ENCODE measurements around the gene HCN4.
A peak's percentile ranks its signal among the peaks of the same experiment; 100 is the strongest.
"Not testable (repeated sequence)": the region's sequence is repeated elsewhere in the genome, so short reads cannot be mapped to it uniquely, and the experiment has no call there.

The HCN4 gene

DNA sequence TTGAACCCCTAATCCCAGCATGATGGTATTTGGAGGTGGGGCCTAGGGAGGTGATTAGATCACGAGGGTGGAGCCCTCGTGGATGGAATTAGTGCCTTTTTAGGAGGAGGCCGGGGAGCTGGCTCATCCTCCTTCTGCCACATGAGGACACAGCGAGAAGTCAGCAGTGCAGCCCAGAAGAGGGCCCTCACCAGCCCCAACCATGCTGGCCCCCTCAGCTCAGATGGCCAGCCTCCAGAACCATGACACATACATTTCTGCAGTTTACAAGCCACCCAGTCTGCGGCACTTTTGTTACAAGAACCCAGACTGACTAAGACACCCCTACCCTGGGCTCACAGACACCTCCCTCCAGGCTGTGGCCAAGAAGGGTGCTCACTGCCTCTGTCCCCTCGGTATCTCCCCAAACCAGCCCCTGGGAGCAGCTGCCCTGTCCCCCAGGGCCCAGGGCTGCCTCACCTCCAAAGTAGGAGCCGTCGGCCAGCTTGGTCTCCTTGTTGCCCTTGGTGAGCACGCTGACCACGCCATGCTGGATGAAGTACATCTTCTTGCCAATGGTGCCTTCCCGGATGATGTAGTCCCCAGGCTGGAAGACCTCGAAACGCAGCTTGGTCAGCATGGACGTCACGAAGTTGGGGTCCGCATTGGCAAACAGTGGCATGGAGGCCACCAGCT is 44.1 kb downstream of the HCN4 start:
- DNase-seq (ENCODE audit: low spot score), result no peak

DNA sequence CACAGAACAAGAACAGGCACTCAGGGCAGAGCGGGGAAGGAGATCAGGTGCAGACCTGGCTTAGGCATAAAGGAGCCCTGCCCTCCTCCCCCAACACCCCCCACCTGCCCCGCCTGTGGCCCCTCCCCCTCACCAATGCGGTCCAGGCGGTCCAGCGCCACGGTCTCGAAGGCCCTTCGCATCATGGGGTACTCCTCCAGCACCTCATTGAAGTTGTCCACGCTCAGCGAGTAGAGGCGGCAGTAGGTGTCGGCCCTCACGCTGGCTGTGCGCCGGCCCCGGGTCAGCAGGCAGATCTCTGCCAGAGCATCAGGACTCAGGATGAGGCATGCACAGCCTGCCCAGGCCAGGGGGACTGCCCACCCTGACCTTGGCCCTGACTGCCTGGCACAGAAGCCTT is 44.8 kb downstream of the HCN4 start:
- no peak for DNase-seq (ENCODE audit: low spot score)

DNA sequence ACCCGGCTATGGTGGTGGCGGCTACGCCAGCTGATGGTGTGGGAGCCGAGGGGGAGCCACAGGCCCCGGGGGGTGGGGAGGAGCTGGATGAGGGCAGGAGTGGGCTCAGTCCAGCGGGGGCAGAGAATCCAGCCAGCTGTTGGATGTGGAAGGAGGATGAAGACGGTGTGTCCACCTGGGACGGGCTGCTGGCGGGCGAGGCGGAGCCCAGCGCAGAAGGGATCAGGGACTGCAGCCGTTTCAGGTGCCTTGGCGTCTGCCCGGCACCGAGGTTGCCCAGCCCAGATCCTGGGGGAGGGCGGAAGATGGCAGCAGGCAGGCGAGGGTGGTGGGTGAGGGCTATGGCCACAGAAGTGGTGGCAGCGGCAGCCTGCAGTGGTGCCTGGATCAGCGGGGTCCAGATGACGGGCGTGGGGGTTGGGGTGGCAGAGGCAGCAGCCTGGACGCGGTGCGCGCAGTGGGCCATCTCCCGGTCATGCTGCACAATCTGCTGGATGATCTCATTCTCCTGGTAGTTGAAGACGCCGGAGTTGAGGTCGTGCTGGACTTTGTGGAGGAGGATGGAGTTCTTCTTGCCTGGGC is 45.3 kb downstream of the HCN4 start:
- DNase-seq (ENCODE audit: low spot score), result no peak

DNA sequence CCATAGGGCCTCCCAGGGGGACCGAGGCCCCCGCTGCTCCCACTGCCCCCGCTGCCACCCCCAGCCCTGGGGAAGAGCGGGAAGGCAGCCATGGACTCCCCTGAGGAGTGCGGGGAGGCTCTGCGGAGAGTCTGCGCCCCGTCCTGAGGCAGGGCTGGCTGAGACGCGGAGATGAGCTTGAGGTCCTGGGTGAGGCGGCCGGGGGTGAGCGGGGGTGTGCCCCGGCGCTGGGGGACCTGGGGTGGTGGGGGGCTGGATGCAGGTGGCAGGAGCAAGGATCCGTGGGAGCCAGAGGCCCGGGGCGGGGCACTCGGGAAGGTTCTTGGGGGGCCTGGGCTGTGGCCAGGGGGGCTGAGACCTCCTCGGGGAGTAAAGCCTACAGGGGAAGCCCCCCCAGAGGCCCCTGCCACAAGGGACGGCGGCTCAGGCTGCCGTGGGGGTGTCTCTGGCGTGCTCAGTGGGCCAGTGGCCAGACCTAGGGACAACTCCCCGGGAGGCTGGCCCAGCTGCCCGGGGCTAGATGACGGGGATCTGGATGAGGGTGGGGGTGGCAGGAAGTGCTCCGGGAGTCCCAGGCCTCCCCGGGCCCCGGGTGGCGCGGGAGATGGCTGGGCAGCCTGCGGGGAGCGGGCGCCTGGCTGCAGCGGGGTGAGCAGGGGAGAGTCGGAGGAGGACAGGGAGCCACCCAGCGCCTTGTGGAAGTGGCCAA is 45.9 kb downstream of the HCN4 start:
- no peak for DNase-seq (ENCODE audit: low spot score)

DNA sequence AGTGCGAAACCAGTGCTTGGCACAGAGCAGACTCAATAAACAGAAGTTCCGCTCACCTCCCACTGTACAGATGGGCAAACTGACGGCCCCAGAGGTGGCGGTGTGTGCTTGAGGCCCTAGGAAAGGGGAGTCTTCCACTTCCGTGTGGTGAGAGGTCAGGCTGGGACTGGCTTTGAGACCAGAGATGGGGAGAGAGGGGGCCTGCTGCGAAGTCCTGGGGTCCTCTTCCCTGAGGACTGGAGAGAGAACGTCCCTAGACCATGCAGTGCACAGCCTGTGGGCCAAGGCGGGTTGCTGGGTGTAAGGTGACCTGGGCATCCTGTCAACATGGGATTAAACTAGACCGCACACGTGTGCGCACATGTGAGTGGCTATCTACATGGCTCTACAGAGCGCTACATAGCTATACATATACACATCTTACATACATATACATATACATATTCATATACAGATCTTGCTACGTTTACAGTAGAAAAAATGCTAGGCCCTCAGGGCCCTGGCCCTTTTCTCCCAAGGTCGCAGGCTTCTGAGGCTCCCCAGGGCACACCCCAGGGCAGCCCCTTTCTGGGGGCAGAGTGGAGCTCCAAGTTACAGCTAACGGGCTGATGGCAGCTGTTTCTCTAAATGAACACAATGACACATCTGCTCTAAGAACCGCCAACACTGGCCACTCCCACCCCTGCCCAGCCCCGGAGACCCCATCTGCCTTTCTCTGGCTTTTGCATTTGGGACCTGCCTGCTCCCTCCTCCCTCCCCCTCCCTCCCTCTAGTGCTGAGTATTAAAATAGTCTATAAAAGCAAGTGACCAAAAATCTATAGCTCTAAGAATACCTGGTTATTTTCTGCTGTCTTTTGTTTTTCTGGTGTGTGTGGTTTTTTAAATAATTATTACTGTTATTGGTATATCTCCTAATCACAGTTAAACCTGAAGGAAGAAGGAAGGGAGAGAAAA is 47.0 kb downstream of the HCN4 start:
- DNase-seq (ENCODE audit: low spot score), result no peak

DNA sequence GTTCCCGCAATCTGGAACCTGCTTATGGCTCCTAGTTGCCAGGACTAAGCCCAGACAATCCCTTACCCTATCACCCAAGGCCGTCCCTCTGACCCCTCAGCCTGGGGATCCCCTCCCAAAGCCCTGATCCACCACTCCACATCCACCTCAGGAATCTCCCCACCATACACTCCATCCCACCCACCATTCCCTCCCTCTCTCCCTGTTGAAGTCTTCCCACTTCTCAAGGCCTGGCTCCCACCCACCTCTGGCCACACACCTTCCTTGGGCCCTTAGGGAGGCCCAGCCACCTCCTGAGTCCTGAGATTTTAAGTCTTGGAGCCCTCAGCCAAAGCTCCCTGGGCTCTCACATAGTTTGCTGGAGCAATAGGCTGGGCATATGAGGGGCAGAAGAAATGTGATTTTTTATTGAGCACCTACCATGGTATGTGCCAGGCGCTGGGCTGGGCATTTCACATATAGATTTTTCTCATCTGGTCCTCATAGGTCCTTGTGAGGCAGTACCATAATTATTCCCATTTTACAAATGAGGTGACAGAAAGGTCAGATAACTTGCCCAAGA is 48.1 kb downstream of the HCN4 start:
- no peak for DNase-seq (ENCODE audit: low spot score)

DNA sequence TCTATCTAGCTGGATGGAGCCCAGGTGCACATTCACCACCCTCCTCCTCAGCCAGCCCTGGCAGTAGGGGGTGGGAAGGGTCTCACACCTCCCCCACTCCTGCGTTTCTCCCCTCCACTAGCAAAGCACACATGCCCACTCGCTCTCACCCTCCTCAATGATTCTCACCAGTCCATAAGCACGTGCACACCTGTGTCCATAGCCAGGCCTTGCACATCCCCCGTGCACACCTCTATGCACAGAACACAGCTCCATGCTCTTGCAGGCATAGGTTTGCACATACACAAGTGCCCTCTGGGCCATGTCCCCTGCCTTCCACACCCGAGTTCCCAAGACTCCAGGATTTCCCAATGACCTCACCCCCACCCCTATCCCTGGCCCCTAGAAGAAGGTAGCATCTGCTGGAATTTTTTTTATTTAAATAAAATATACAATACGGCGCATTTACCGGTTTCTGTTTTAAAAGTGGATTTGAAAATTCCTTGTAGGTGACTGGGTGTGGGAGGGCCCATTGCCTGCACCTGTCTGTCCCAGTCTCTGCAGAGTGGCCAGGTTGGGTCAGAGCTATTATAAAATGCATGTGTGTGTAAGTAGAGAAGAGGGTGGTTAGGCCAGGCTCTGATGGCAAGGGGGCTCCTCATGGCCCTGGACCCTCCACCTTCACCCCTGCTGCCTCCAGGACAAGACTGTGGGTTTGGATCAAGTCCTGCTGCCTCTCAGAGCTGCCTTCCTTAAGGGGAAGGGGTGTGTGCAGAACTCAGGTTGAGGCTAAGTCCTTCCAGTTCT is 49.1 kb downstream of the HCN4 start:
- no peak for DNase-seq (ENCODE audit: low spot score)

DNA sequence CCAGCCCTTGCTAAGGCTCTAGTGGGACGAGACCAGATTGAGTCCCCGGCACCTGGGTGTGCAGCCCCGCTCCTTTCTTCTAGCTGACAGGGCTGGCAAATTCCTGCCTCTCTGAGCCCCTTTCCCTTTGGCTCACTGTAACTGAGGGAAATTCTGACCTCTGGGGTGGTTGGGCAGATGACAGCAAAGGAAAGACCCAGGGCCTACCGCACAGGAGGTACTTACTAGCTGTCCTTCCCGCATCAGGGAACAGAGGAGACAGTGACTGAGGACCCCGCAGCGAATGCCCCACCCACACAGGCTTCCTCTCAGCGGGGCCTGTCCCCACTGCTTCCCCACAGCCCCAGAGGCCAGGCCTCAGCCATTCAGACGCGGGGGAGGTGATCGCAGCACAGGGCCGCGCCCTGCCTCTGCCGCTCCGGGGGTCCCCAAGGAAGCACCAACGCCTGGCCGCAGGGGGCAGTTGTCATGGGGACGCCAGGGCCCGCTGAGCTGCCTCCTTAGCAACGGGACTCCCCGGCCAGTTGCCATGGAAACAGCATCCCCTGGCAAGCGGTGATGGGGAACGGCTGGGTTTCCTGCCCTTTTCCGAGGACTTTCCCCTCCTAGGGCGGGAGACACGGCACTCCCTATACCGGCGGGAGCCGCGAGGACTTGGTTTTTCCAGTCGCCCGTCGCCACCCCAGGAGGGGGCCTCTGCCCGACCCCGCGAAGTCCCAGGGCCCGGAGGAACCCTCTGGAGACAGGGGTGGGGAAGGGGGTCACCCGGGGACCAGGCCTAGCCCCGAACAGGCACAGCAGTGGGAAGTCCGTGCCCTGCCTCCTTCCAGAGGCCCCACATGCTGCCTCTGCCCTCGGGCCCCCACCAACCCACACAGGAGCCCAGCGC is 50.1 kb downstream of the HCN4 start:
- no peak for DNase-seq (ENCODE audit: low spot score)

DNA sequence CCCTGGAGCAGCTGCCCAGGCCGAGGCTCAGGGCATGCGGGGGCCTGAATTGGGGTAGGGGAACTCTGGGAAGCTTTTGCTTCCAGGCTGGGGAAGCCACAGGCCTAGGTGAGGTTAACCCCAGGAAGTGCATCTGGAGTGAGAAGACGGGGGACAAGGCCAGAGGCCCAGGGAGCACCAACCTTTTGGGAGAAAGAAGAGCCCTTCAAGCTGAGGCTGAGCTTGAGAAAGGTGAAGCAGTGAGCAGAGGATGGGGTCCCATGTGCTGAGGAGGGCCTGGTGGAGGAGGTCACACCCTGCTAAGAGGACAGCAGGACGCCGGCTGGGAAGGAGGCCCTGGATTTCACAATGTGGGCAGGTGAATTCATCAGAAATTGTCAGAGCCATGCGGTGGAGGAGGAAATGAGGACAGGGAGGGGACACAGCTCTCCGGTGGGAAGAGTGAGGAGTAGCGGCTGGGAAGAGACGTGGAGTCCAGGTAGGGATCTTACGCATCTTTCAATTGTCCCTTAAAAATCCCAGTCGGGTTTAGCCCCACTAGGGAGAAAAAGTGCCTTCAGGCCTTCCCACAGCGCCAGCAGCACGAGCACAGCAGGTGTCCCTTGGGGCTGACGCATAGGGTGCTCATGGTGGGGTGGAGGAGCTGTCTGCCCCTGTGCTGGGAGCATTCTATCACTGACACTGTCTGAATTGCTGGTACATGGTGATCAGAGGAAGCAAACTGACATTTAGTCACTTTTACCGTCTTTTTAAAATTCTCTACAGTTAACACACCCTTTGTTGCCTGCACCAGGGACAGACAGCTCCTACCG is 50.9 kb downstream of the HCN4 start:
- no peak for DNase-seq (ENCODE audit: low spot score)

DNA sequence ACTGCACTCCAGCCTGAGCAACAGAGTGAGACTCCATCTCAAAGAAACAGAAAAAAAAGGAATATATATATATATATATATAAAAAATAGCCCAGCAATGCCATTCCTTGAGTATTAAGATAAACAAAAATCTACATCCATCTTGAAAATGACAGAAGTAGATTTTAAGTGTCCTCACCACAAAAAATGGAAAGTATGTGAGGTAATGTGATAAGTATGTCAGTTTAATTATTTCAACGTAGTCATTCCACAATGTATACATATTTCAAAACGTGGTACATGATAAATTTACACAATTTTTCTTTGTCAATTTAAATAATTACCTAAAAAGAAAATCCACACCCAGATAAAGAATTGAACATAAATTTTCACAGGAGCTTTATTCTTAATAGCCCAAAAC is 54.9 kb downstream of the HCN4 start:
- no peak for DNase-seq (ENCODE audit: low spot score)

DNA sequence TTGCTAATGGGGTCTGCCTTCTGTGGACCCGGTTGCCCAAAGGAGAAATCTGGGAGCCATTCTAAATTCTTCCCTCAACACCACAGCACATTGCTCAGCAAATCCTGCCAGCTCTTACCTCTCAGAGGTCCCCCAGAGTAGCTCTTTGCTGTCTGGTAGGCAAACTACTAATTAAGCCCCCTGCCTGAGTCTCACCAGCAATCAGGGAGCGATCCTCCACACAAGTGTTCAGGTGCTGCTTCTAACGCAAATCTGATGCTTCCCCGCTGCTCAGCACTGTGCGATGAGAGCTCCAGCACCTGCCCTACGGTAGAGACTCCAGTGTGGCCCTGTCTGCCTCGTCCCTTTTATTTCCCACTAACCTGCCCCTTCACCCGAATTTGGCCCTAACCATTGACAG is 60.5 kb downstream of the HCN4 start:
- no peak for DNase-seq (ENCODE audit: low spot score)

DNA sequence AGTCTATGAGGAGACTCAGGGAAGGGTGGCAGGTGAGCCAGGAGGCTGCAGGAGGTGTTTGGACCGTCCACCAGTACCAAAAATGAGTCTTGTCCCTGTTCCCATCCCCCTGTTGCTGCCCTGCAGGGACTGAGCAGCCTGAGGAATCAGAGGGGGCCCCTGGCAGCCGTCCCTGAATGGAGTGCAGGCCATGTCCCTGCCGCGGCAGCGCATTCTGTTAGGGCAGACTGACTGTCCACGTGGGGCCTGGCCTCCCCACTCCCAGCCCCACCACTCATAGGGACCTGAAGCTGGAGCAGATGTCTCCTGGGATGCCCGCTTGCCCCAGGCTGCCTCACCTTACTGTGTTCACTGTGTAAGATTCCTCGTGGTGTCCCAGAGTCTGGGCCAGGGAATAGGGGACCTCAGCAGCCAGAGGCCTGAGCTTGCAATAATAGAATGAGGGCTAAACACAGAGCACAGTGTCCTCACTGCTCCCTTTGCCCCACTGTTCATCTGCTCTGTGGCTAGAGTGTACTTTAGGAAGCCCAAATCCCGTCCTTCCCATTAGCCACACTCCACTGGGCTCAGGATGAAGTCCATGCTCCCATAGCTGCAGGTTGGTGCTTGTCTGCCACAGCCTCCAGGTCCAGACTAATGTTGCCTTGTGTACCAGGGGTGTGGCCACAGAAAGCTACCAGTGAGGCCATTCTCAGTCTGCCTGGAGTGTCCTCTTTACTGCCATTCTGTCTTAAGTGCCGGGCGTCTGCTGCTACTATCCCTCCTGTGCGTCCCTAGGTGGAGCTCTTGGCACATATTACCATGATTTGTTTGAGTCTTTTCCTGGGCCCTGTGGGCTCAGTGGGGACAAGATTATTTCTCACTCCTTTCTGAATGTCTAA is 63.2 kb downstream of the HCN4 start:
- peak; percentile 35 for DNase-seq (ENCODE audit: low spot score)

DNA sequence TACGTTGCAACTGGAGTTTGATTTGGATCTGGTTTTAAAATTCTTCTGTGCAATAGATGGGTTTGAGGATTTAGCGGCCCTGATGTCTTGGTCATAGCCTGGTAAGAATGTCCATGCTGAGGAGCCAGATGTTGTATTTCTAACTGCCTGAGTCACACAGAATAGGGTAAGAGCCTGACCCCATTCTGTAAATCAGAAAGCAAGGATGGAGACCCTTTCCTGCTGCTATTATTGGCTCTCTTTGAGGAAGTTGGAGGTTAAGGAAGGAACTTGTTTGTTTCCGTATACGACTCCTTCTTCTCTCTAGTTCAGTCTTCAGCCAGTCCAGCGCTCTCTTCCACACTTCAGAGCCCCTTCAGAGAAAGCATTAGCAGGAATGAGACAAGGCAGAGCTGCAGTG is 65.1 kb downstream of the HCN4 start:
- DNase-seq (ENCODE audit: low spot score), result no peak

DNA sequence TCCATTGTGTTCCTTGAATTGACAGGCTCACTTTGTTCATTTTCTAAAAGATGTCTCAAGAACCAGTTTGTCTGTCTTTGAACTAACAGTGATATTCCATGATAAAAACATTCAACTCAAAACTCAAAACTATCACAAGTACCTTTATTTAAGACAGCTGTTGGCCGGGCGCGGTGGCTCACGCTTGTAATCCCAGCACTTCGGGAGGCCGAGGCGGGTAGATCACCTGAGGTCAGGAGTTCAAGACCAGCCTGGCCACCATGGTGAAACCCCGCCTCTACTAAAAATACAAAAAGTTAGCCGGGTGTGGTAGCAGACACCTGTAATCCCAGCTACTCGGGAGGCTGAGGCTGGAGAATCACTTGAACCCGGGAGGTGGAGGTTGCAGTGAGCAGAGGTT is 68.5 kb downstream of the HCN4 start:
- DNase-seq (ENCODE audit: low spot score), result not testable (repeated sequence)

DNA sequence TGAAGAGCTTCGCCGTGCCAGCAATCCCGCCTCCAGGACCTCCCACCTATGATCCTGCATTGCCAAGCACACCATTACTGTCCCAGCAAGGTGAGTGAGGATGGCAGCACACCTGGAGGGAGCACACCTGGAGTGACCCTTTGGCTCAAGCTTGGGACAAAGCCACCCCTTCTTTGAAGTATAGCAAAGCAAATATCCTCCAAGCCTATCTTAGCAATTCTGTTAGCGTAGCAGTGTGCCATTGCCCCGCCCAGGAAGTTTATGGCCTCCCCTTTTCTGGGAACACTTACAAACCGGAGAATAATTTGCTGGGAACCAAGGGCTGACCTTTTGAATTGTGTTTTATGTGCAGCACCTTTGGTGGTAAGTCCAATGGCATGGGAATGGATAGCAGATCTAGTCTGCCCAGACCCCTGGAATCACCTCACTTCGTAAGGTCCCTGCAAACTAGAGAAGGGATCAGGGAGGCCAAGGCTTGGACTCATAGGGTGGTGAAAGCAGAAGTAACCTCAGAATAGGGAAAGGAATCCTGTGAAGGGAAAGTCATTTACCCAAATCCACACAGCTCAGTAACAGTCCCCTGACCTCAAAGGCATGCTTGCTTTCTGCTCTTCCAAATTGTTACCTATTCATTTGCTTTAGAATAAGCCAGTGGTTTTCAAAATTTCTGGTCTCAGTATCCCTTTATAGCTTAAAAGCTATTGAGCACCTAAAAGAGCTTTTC is 70.1 kb downstream of the HCN4 start:
- no peak for DNase-seq (ENCODE audit: low spot score)

DNA sequence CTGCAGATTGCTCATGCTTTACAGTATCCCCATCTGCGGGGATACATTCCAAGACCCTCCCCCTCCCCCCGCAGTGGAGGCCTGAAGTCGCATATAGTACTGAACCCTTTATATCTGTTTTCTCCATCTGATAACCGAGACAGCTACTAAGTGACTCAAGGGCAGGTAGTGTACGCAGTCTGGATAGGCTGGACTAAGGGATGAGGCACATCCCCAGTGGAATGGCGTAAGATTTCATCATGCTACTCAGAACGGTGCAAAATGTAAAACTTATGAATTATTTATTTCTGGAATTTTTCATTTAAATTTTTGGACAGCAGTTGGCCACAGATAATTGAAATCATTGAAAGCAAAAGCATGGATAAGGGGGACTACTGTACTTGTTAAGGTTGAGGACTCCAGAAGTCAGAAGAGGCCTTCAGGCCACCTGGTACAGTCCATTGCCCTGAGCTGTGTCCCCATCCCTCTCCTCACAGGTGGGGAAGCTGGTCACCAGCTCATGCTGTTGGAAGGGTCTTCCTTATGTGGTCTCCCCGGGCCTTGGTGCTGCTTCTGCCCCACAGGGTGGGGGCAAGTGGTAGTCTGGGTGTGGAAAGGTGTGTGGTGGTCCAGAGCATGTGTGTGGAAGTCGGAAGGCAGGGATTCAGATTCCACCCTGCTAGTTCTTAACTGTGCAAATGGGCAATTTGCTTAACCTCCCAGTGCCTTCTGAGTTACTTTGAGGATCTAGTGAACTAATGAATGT is 72.0 kb downstream of the HCN4 start:
- no peak for DNase-seq (ENCODE audit: low spot score)

All from activated CD4-positive, alpha-beta T cell treated with anti-CD3 and anti-CD28 coated beads, Interleukin-2, Interleukin-4, amounts not matched to agents 100 ng/mL and 50 ng/mL, durations not matched to agents 16 hours and 8 hours (primary cell).